Esophagus squamous epithelium (tissue), 5 donors: ENCODE data around the gene TEDDM1. TPM values are rescaled to one million over a fixed set of nuclear protein-coding genes. Genes with fewer than 3 reads are reported as not detected.

Experiments used
- DNase-seq: peaks from one replicate; lab custom pipeline; 2025; lab: John Stamatoyannopoulos, UW
- H3K27ac ChIP-seq, 4 donors: fragments of 200-600 bp; sonication (generic); one replicate each; pipeline ENCODE4 v1.5.1; 2016 to 2019; ENCODE audit warnings: mild to moderate bottlenecking in 1 of 4
- H3K27me3 ChIP-seq, 4 donors: fragments of 200-600 bp; sonication (generic); 1 replicate in 3 of 4; 2 replicates in 1 of 4; pipeline versions ENCODE4 v1.5.1 to v1.6.0; 2017 to 2021; ENCODE audit warnings: antibody characterized with exemption in 1 of 4
- H3K36me3 ChIP-seq, 3 donors: fragments of 200-600 bp; sonication (generic); one replicate each; pipeline ENCODE4 v1.5.1; 2016 to 2019
- H3K4me1 ChIP-seq, 3 donors: fragments of 200-600 bp; sonication (generic); one replicate each; pipeline ENCODE4 v1.5.1; 2017 to 2019
- H3K4me3 ChIP-seq, 4 donors: fragments of 200-600 bp; sonication (generic); 1 replicate in 3 of 4; 2 replicates in 1 of 4; pipeline ENCODE4 v1.5.1; 2016 to 2019; ENCODE audit warnings: mild to moderate bottlenecking in 2 of 4, moderate library complexity in 1 of 4
- H3K9me3 ChIP-seq, 3 donors: fragments of 200-600 bp; sonication (generic); one replicate each; pipeline ENCODE4 v1.5.1; 2016 to 2019
- POLR2A ChIP-seq, 4 donors: fragments of 450-650 bp; IDR thresholded peaks; one replicate each; pipeline ENCODE4 v1.6.1; 2017; ENCODE audit warnings: antibody characterized with exemption in 4 of 4, mild to moderate bottlenecking in 4 of 4, moderate library complexity in 3 of 4
- WGBS, 2 donors: methylation state at CpG; one replicate each; pipeline ENCODE4 v1.1.5; 2018; 5-methylcytosine and 5-hydroxymethylcytosine counted together
- intact Hi-C: fragments of 100-400 bp; cut with DNase I; formaldehyde crosslinking; loops from one replicate; pipeline ENCODE4 v1.15.0; 2022
- total RNA-seq, 4 donors: library from RNA; depleted of rRNA; stranded (reverse); fragments of >200 nt; gene quantifications; one replicate each; pipeline ENCODE4 v1.1.0, GENCODE V29; 2016
- TF ChIP-seq, protein P1 (sequence below), 6 experiments: fragments of 450-650 bp in 4 of 6; fragments of 200-600 bp in 2 of 6; sonication (generic) in 2 of 6; IDR thresholded peaks; one replicate each; pipeline ENCODE4 v1.5.1; 2016 to 2019; ENCODE audit warnings: antibody characterized with exemption in 6 of 6, mild to moderate bottlenecking in 4 of 6, moderate library complexity in 4 of 6
- donor health status: DM: yes; HTN: yes; CAD: no.

The TEDDM1 gene
- total RNA-seq, 4 donors from 2014 or later, result not detected

DNA sequence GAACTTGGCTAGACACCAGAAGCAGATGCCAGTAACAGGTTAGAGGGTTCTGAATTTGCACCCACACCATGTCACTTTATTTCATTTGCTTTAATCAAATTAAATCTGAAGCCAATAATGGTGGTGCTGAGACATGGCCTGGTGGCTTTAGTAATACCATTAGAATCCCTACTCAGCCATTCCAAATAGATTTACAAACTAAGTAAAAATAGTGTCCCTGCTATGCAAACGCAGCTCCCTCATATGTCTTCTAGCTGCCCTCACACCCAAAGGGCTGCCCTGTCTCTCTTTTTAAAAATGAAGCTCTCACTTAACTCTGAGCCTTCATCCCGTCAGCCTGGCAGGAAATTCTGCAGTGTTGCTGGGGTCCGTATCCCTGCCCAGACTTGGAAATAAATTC, 29.9 kb downstream of the TEDDM1 start:
- TF ChIP-seq, protein P1, sequence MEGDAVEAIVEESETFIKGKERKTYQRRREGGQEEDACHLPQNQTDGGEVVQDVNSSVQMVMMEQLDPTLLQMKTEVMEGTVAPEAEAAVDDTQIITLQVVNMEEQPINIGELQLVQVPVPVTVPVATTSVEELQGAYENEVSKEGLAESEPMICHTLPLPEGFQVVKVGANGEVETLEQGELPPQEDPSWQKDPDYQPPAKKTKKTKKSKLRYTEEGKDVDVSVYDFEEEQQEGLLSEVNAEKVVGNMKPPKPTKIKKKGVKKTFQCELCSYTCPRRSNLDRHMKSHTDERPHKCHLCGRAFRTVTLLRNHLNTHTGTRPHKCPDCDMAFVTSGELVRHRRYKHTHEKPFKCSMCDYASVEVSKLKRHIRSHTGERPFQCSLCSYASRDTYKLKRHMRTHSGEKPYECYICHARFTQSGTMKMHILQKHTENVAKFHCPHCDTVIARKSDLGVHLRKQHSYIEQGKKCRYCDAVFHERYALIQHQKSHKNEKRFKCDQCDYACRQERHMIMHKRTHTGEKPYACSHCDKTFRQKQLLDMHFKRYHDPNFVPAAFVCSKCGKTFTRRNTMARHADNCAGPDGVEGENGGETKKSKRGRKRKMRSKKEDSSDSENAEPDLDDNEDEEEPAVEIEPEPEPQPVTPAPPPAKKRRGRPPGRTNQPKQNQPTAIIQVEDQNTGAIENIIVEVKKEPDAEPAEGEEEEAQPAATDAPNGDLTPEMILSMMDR (IDR thresholded peaks at IDR 0.05), result no peak
- TF ChIP-seq POLR2A (IDR thresholded peaks at IDR 0.05), result no peak
- Histone ChIP-seq H3K4me1 (peaks cover 0 to 12% (median 0%) of the 10 kb centered on the region in 3 donors), H3K4me3 (no peak overlapping the region), H3K27ac (no peak overlapping the region), H3K27me3 (no peaks in the 10 kb centered on the region), H3K9me3 (no peaks in the 10 kb centered on the region), H3K36me3 (no peaks in the 10 kb centered on the region)
- WGBS, 2 donors, result 56 to 85% methylated on average over 2 to 3 of the region's 3 CpGs
- intact Hi-C loops, result no loop called here
- no peak for DNase-seq

DNA sequence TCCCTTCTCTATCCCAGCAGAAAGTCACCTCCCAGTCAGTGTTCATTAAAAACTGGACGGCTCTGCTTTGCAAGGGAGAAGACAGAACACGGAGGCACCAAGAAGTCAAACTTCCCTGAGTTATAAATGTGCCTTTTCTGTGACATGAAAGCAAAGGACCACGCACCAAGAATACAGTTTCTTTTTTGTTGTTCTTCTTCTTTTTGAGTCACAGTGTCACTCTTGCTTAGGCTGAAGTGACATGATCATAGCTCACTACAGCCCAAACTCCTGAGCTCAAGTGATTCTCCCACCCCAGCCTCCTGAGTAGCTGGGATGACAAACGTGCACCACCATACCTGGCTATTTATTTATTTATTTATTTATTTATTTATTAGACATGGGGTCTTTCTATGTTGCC, 31.6 kb downstream of the TEDDM1 start:
- no peaks in the 10 kb centered on the region for H3K27me3 ChIP-seq
- 63 to 73% methylated on average over 4 of the region's 4 CpGs for WGBS, 2 donors
- no peaks in the 10 kb centered on the region for H3K9me3 ChIP-seq
- DNase-seq, result no peak
- H3K27ac ChIP-seq, result no peak overlapping the region
- H3K36me3 ChIP-seq, result no peaks in the 10 kb centered on the region
- TF ChIP-seq, protein P1 (IDR thresholded peaks at IDR 0.05), result no peak
- TF ChIP-seq POLR2A (IDR thresholded peaks at IDR 0.05), result no peak
- H3K4me3 ChIP-seq, result no peak overlapping the region
- H3K4me1 ChIP-seq, result peaks cover 0 to 12% (median 0%) of the 10 kb centered on the region in 3 donors
- intact Hi-C loops, result no loop called here

DNA sequence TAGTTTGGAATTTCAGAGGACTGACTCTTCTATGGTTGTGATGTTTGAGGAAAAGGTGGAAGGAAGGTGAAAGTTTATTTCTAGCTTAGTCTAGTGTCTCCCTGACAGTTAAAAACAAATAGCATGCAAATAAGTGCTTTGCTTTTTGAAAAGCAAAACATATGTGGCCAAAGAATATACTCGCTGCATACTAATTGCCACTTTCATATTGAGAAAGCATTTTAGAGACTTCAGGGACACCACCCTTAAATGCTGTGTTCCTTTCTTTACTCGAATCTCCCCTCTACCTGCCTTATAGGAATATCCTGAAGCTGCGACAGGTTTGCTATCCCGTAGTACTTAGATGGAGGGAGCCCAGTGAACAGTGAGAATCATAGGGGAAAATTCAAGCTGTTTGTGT, 32.1 kb downstream of the TEDDM1 start:
- Histone ChIP-seq H3K4me3 (no peak overlapping the region), H3K36me3 (no peaks in the 10 kb centered on the region), H3K4me1 (peaks cover 0 to 12% (median 0%) of the 10 kb centered on the region in 3 donors), H3K27me3 (no peaks in the 10 kb centered on the region), H3K9me3 (no peaks in the 10 kb centered on the region), H3K27ac (no peak overlapping the region)
- no peak for DNase-seq
- no peak for TF ChIP-seq POLR2A (IDR thresholded peaks at IDR 0.05)
- TF ChIP-seq, protein P1 (IDR thresholded peaks at IDR 0.05), result no peak
- 64 to 71% methylated on average over 4 of the region's 4 CpGs for WGBS, 2 donors
- intact Hi-C loops, result no loop called here

DNA sequence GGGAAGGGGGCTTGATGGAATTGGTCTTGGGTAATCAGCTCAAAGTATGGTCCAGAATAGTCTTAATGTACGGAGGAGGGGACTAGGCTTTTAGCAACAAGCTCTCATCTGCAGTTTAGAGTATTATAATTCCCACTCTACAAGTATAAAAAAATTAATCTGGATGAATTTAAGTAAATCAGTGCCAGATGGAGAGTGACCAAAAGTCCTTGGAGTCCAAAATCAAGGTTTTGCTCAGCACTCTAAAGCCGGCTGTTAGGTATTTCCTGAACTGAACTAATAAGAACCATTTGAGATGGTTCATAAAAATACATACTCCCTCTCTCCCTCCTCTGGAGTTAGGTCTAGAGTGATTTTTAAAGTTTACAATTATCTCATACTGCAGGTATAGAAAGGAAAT, 32.5 kb downstream of the TEDDM1 start:
- Histone ChIP-seq H3K4me3 (no peak overlapping the region), H3K4me1 (peaks cover 0 to 12% (median 0%) of the 10 kb centered on the region in 3 donors), H3K9me3 (no peaks in the 10 kb centered on the region), H3K27ac (no peak overlapping the region), H3K27me3 (no peaks in the 10 kb centered on the region), H3K36me3 (no peaks in the 10 kb centered on the region)
- DNase-seq, result no peak
- intact Hi-C loops, result no loop called here
- 57 to 74% methylated on average over 2 of the region's 2 CpGs for WGBS, 2 donors
- TF ChIP-seq POLR2A (IDR thresholded peaks at IDR 0.05), result no peak
- TF ChIP-seq, protein P1 (IDR thresholded peaks at IDR 0.05), result no peak

DNA sequence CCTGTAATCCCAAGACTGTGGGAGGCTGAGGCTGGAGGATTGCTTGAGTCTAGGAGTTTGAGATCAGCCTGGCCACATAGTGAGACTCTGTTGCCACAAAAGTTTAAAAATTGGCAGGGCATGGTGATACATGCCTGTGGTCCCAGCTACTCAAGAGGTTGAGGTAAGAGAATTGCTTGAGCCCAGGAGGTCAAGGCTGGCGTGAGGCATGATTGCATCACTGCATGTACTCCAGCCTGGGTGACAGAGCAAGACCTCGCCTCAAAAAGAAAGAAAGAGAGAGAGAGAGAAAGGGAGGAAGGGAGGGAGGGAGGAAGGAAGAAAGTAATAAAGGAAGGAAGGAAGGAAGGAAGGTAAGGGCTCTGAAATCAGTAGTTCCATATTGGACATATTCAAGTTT, 33.9 kb downstream of the TEDDM1 start:
- Histone ChIP-seq H3K4me3 (no peak overlapping the region), H3K4me1 (peaks cover 0 to 12% (median 0%) of the 10 kb centered on the region in 3 donors), H3K36me3 (no peaks in the 10 kb centered on the region), H3K27me3 (no peaks in the 10 kb centered on the region), H3K9me3 (no peaks in the 10 kb centered on the region), H3K27ac (no peak overlapping the region)
- WGBS, 2 donors, result 85 to 93% methylated on average over 2 of the region's 2 CpGs
- no peak for DNase-seq
- TF ChIP-seq, protein P1 (IDR thresholded peaks at IDR 0.05), result no peak
- no peak for TF ChIP-seq POLR2A (IDR thresholded peaks at IDR 0.05)
- intact Hi-C loops, result no loop called here
